Esophagus squamous epithelium (tissue), 4 donors: ENCODE results near the gene MST1R.

Experiments used
- POLR2A ChIP-seq, 4 donors: fragments of 450-650 bp; IDR thresholded peaks; one replicate each; pipeline ENCODE4 v1.6.1; 2017; ENCODE audit warnings: antibody characterized with exemption in 4 of 4, mild to moderate bottlenecking in 4 of 4, moderate library complexity in 3 of 4
- TF ChIP-seq, protein P1 (sequence below), 6 experiments: fragments of 450-650 bp in 4 of 6; fragments of 200-600 bp in 2 of 6; sonication (generic) in 2 of 6; IDR thresholded peaks; one replicate each; pipeline ENCODE4 v1.5.1; 2016 to 2019; ENCODE audit warnings: antibody characterized with exemption in 6 of 6, mild to moderate bottlenecking in 4 of 6, moderate library complexity in 4 of 6

DNA sequence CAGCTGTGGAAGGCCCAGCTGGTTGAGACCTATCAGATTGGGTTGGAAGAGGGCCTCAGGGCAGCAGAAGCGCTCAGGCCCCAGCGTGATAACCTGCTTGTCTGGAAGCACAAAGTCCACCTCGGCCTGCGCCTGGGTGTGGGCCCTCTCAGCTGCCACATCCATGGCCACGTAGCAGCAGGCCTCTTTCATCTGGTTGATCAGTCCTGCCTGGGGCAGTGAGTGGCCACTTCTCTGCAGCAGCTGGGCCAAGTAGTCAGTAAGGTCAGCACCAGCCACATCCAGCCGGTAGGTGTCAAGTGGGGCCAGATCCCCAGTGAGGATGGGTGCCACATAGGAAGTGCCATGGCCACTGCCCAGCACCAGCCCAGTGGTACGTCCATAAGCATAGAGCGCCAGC, 30.1 kb downstream of the MST1R start:
- TF ChIP-seq, protein P1, sequence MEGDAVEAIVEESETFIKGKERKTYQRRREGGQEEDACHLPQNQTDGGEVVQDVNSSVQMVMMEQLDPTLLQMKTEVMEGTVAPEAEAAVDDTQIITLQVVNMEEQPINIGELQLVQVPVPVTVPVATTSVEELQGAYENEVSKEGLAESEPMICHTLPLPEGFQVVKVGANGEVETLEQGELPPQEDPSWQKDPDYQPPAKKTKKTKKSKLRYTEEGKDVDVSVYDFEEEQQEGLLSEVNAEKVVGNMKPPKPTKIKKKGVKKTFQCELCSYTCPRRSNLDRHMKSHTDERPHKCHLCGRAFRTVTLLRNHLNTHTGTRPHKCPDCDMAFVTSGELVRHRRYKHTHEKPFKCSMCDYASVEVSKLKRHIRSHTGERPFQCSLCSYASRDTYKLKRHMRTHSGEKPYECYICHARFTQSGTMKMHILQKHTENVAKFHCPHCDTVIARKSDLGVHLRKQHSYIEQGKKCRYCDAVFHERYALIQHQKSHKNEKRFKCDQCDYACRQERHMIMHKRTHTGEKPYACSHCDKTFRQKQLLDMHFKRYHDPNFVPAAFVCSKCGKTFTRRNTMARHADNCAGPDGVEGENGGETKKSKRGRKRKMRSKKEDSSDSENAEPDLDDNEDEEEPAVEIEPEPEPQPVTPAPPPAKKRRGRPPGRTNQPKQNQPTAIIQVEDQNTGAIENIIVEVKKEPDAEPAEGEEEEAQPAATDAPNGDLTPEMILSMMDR (IDR thresholded peaks at IDR 0.05) = no peak
- no peak for TF ChIP-seq POLR2A (IDR thresholded peaks at IDR 0.05)
